ENCODE measurements around the gene RAB8B.

RAB8B gene

GRCh38 chr15:63294359-63294758 is 105.0 kb downstream of the RAB8B start:
- no peaks in the 10 kb centered on the region for H3K27me3 Mint-ChIP-seq (ENCODE audit: low read depth)
- no peak for TF ChIP-seq CTCF (IDR thresholded peaks at IDR 0.05; ENCODE audit: unreplicated experiment in 3 of 3)
- no peaks in the 10 kb centered on the region for H3K9me3 Mint-ChIP-seq
- H3K4me1 Mint-ChIP-seq = peaks cover 5% of the 10 kb centered on the region
- H3K36me3 Mint-ChIP-seq (ENCODE audit: low read depth) = peaks cover 33% of the 10 kb centered on the region
- peak overlapping the region in 1 of 3 experiments; percentile 39 for H3K27ac Mint-ChIP-seq
- no peak overlapping the region for H3K4me3 Mint-ChIP-seq

- Mint-ChIP-seq H3K9me3 (no peaks in the 10 kb centered on the region), H3K4me3 (no peak overlapping the region), H3K36me3 (ENCODE audit: low read depth) (peaks cover 33% of the 10 kb centered on the region), H3K4me1 (peaks cover 5% of the 10 kb centered on the region), H3K27ac (peak overlapping the region in 1 of 3 experiments; percentile 53), H3K27me3 (ENCODE audit: low read depth) (no peaks in the 10 kb centered on the region)
- no peak for TF ChIP-seq CTCF (IDR thresholded peaks at IDR 0.05; ENCODE audit: unreplicated experiment in 3 of 3)
Measured at GRCh38 chr15:63295341-63295740, 105.9 kb downstream of the RAB8B start.

- peaks cover 37% of the 10 kb centered on the region for H3K36me3 Mint-ChIP-seq (ENCODE audit: low read depth)
- H3K4me1 Mint-ChIP-seq = peaks cover 9% of the 10 kb centered on the region
- no peaks in the 10 kb centered on the region for H3K9me3 Mint-ChIP-seq
- H3K27me3 Mint-ChIP-seq (ENCODE audit: low read depth) = no peaks in the 10 kb centered on the region
- H3K4me3 Mint-ChIP-seq = no peak overlapping the region
- H3K27ac Mint-ChIP-seq = peak overlapping the region in 1 of 3 experiments; percentile 56
- no peak for TF ChIP-seq CTCF (IDR thresholded peaks at IDR 0.05; ENCODE audit: unreplicated experiment in 3 of 3)
Measured at GRCh38 chr15:63296195-63296594, 106.8 kb downstream of the RAB8B start.

GRCh38 chr15:63299943-63300575 is 110.7 kb downstream of the RAB8B start:
- peak overlapping the region in 1 of 3 experiments; percentile 90 for H3K27ac Mint-ChIP-seq
- peaks cover 9% of the 10 kb centered on the region for H3K4me1 Mint-ChIP-seq
- no peaks in the 10 kb centered on the region for H3K27me3 Mint-ChIP-seq (ENCODE audit: low read depth)
- no peak overlapping the region for H3K4me3 Mint-ChIP-seq
- H3K36me3 Mint-ChIP-seq (ENCODE audit: low read depth) = peaks cover 38% of the 10 kb centered on the region
- no peak for TF ChIP-seq CTCF (IDR thresholded peaks at IDR 0.05; ENCODE audit: unreplicated experiment in 3 of 3)
- no peaks in the 10 kb centered on the region for H3K9me3 Mint-ChIP-seq

GRCh38 chr15:63301088-63301487 is 111.7 kb downstream of the RAB8B start:
- Mint-ChIP-seq H3K27ac (peak overlapping the region; percentile 61 to 90 (median 85)), H3K36me3 (ENCODE audit: low read depth) (peaks cover 33% of the 10 kb centered on the region), H3K4me1 (peaks cover 9% of the 10 kb centered on the region), H3K27me3 (ENCODE audit: low read depth) (no peaks in the 10 kb centered on the region), H3K9me3 (no peaks in the 10 kb centered on the region), H3K4me3 (no peak overlapping the region)
- TF ChIP-seq CTCF (IDR thresholded peaks at IDR 0.05; ENCODE audit: unreplicated experiment in 3 of 3) = no peak

GRCh38 chr15:63305260-63305659 is 115.9 kb downstream of the RAB8B start:
- Mint-ChIP-seq H3K27me3 (ENCODE audit: low read depth) (no peaks in the 10 kb centered on the region), H3K9me3 (no peaks in the 10 kb centered on the region), H3K36me3 (ENCODE audit: low read depth) (peaks cover 17% of the 10 kb centered on the region), H3K27ac (no peak overlapping the region), H3K4me1 (peaks cover 5% of the 10 kb centered on the region), H3K4me3 (no peak overlapping the region)
- no peak for TF ChIP-seq CTCF (IDR thresholded peaks at IDR 0.05; ENCODE audit: unreplicated experiment in 3 of 3)

Data from nephron (organoid).